ENCODE measurements around the gene PFN1. TPM values are rescaled to one million over a fixed set of nuclear protein-coding genes. Genes with fewer than 3 reads are reported as not detected.

The PFN1 gene
- total RNA-seq, 1 donor from 2014 or later = 450 TPM

DNA sequence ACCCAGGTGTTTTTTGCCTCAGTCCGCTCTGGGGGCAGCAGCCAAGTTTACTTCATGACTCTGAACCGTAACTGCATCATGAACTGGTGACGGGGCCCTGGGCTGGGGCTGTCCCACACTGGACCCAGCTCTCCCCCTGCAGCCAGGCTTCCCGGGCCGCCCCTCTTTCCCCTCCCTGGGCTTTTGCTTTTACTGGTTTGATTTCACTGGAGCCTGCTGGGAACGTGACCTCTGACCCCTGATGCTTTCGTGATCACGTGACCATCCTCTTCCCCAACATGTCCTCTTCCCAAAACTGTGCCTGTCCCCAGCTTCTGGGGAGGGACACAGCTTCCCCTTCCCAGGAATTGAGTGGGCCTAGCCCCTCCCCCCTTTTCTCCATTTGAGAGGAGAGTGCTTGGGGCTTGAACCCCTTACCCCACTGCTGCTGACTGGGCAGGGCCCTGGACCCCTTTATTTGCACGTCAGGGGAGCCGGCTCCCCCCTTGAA, 51.1 kb downstream of the PFN1 start:
- no peak for DNase-seq (ENCODE audit: low read depth in 2 of 2)

DNA sequence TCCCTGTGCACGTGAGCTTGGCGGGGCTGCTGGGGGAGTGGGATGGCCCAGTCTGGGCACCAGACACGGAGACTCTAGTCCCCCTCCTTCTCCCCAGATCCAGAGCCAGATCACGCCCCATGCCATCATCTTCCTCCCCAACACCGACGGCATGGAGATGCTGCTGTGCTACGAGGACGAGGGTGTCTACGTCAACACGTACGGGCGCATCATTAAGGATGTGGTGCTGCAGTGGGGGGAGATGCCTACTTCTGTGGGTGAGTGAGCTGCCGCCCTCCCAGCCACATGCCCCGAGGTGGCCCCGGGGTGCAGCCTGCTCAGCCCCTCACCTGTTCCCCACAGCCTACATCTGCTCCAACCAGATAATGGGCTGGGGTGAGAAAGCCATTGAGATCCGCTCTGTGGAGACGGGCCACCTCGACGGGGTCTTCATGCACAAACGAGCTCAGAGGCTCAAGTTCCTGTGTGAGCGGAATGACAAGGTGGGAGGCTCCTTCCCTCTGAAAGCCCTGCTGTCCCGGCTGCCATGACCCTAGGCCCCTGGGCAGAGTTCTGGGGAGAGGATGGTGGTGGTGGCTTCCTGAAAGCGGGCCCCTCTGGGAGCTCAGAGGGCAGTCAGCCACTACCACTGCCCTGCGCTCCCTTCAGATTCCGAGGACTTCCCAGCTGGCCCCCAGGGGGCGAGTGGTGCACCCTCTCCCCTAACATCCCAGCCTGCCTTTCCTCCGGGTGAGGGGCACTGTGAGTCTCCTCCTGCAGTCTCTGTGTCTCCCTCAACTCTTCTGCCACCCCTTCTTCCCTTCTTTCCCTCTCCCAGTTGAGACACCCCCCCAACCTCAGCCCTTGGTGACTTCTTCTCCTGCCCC, 51.8 kb downstream of the PFN1 start:
- no peak for DNase-seq (ENCODE audit: low read depth in 2 of 2)

DNA sequence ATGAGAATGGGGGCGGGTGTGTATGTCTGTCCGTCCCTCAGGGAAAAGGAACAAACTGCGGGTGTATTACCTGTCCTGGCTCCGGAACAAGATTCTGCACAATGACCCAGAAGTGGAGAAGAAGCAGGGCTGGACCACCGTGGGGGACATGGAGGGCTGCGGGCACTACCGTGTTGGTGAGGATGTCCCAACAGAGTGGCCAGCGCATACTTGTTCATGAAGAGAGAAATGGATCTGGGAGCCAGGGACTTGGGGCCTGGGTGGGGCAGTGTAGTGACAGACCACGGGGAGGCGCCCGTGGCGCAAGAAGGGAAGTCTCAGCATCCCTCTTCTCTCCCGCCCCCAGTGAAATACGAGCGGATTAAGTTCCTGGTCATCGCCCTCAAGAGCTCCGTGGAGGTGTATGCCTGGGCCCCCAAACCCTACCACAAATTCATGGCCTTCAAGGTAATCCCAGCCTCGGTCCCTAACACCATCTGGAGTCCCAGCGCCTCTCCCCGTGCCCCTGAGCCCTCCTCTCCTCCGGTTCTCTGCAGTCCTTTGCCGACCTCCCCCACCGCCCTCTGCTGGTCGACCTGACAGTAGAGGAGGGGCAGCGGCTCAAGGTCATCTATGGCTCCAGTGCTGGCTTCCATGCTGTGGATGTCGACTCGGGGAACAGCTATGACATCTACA, 52.5 kb downstream of the PFN1 start:
- DNase-seq (ENCODE audit: low read depth in 2 of 2) = no peak

Other genes with a start within 250 kb of the PFN1 start
- 10.0 and 13.7 TPM in 2 replicates for gene PELP1, start 244.4 kb downstream of the PFN1 start, total RNA-seq
- 8.2 and 8.5 TPM in 2 replicates for gene ARRB2, start 237.9 kb downstream of the PFN1 start, total RNA-seq
- gene MED11, start 217.1 kb downstream of the PFN1 start, total RNA-seq = 7.8 and 13.7 TPM in 2 replicates
- gene ZMYND15, start 208.7 kb downstream of the PFN1 start, total RNA-seq = 0.13 TPM in 1 of 2 replicates, not detected in the other
- gene CXCL16, start 208.6 kb downstream of the PFN1 start, total RNA-seq = 1.2 and 2.4 TPM in 2 replicates
- not detected in 2 replicates for gene TM4SF5, start 176.6 kb downstream of the PFN1 start, total RNA-seq
- 0.38 and 0.39 TPM in 2 replicates for gene VMO1, start 162.2 kb downstream of the PFN1 start, total RNA-seq
- gene GLTPD2, start 159.6 kb downstream of the PFN1 start, total RNA-seq = not detected in 2 replicates
- 167 and 224 TPM in 2 replicates for gene PSMB6, start 152.4 kb downstream of the PFN1 start, total RNA-seq
- 22.6 and 35.4 TPM in 2 replicates for gene PLD2, start 141.4 kb downstream of the PFN1 start, total RNA-seq
- gene MINK1, start 115.2 kb downstream of the PFN1 start, total RNA-seq = 20.5 and 32.9 TPM in 2 replicates
- gene C17orf107, start 49.0 kb downstream of the PFN1 start, total RNA-seq = 0.39 and 0.76 TPM in 2 replicates
- 0.90 and 1.1 TPM in 2 replicates for gene CHRNE, start 45.4 kb downstream of the PFN1 start, total RNA-seq
- not detected in 2 replicates for gene GP1BA, start 16.3 kb downstream of the PFN1 start, total RNA-seq
- 47.4 and 62.8 TPM in 2 replicates for gene SLC25A11, start 8.5 kb downstream of the PFN1 start, total RNA-seq
- 12.5 and 15.8 TPM in 2 replicates for gene RNF167, start 8.3 kb downstream of the PFN1 start, total RNA-seq
- 1.5 and 2.7 TPM in 2 replicates for gene ENO3, start 2.6 kb upstream of the PFN1 start, total RNA-seq
- 45.4 and 49.7 TPM in 2 replicates for gene SPAG7, start 19.3 kb upstream of the PFN1 start, total RNA-seq
- 2.3 and 7.5 TPM in 2 replicates for gene CAMTA2, start 39.1 kb upstream of the PFN1 start, total RNA-seq
- gene INCA1, start 49.0 kb upstream of the PFN1 start, total RNA-seq = 0.38 and 0.39 TPM in 2 replicates
- 63.5 and 82.7 TPM in 2 replicates for gene KIF1C, start 49.4 kb upstream of the PFN1 start, total RNA-seq
- 0.25 and 0.26 TPM in 2 replicates for gene SLC52A1, start 86.9 kb upstream of the PFN1 start, total RNA-seq
- 0.77 and 1.3 TPM in 2 replicates for gene ZFP3, start 129.9 kb upstream of the PFN1 start, total RNA-seq
- gene ZNF232, start 163.3 kb upstream of the PFN1 start, total RNA-seq = 4.0 and 4.9 TPM in 2 replicates
- gene USP6, start 167.5 kb upstream of the PFN1 start, total RNA-seq = not detected in 2 replicates
- gene ZNF594, start 243.3 kb upstream of the PFN1 start, total RNA-seq = 1.9 and 2.8 TPM in 2 replicates